Uterus (tissue), 4 donors: Measurements from ENCODE around the gene ADGRD1. TPM values are rescaled to one million over a fixed set of nuclear protein-coding genes. Genes with fewer than 3 reads are reported as not detected.
A peak's percentile ranks its signal among the peaks of the same experiment; 100 is the strongest.

Source experiments
- DNase-seq, 2 donors: peaks; one replicate each; pipeline ENCODE4 v3.0.0-alpha.2; 2019 to 2020
- H3K27ac ChIP-seq, 2 donors: fragments of 200-600 bp; sonication (generic); 1 replicate in 1 of 2; 2 replicates in 1 of 2; pipeline ENCODE4 v1.5.1; 2016 to 2018
- H3K27me3 ChIP-seq, 2 donors: fragments of 200-600 bp; sonication (generic); one replicate each; pipeline ENCODE4 v1.5.1; 2018 to 2019; ENCODE audit warnings: control low read depth in 1 of 2
- H3K36me3 ChIP-seq, 2 donors: fragments of 200-600 bp; sonication (generic); one replicate each; pipeline ENCODE4 v1.5.1; 2019; ENCODE audit warnings: control low read depth in 1 of 2
- H3K4me1 ChIP-seq, 2 donors: fragments of 200-600 bp; sonication (generic); one replicate each; pipeline ENCODE4 v1.5.1; 2018 to 2019; ENCODE audit warnings: control low read depth in 1 of 2
- H3K4me3 ChIP-seq, 2 donors: fragments of 200-600 bp; sonication (generic); 1 replicate in 1 of 2; 2 replicates in 1 of 2; pipeline ENCODE4 v1.5.1; 2018 to 2019; ENCODE audit warnings: mild to moderate bottlenecking in 1 of 2
- H3K9me3 ChIP-seq, 2 donors: fragments of 200-600 bp; sonication (generic); one replicate each; pipeline ENCODE4 v1.5.1; 2019; ENCODE audit warnings: control low read depth in 1 of 2
- CTCF ChIP-seq, 4 experiments: fragments of 200-600 bp in 2 of 4; fragments of 450-650 bp in 2 of 4; sonication (generic) in 2 of 4; IDR thresholded peaks; one replicate each; pipeline ENCODE4 v1.5.1; 2016 to 2019; ENCODE audit warnings: antibody characterized with exemption in 4 of 4, mild to moderate bottlenecking in 2 of 4, moderate library complexity in 1 of 4
- POLR2A ChIP-seq, 2 donors: fragments of 450-650 bp; IDR thresholded peaks; one replicate each; pipeline ENCODE4 v1.6.1; 2016; ENCODE audit warnings: antibody characterized with exemption in 2 of 2, mild to moderate bottlenecking in 1 of 2, moderate library complexity in 1 of 2
- intact Hi-C: fragments of 100-400 bp; cut with DNase I; formaldehyde crosslinking; loops from one replicate; pipeline ENCODE4 v1.15.1; 2023; ENCODE audit warnings: low total_unique reads
- total RNA-seq, 4 donors: library from RNA; depleted of rRNA in 3 of 4; stranded (reverse); fragments of >200 nt in 3 of 4; gene quantifications; one replicate each; pipeline versions ENCODE4 v1.1.0 to v1.2.4, GENCODE V29; 2014 to 2023
- donor health status: DM: yes; HTN: yes; CAD: no.

ADGRD1 gene
- total RNA-seq, 4 donors from 2014 or later = 13.5 to 89.9 (median 33.7) TPM

GRCh38 chr12:130920723-130921381 is 32.9 kb upstream of the ADGRD1 start:
- peak; percentile 80 to 82 for DNase-seq
- no peaks in the 10 kb centered on the region for H3K9me3 ChIP-seq
- H3K27ac ChIP-seq = peak overlapping the region; percentile 10 to 44
- H3K27me3 ChIP-seq = no peaks in the 10 kb centered on the region
- H3K4me1 ChIP-seq = peaks cover 12 to 13% of the 10 kb centered on the region in 2 donors
- no peaks in the 10 kb centered on the region for H3K36me3 ChIP-seq
- TF ChIP-seq CTCF (IDR thresholded peaks at IDR 0.05) = no peak
- no peak for TF ChIP-seq POLR2A (IDR thresholded peaks at IDR 0.05)
- no peak overlapping the region for H3K4me3 ChIP-seq
- intact Hi-C loops = no loop called here

GRCh38 chr12:130922511-130922953 is 31.2 kb upstream of the ADGRD1 start:
- TF ChIP-seq POLR2A (IDR thresholded peaks at IDR 0.05) = no peak
- no peak for TF ChIP-seq CTCF (IDR thresholded peaks at IDR 0.05)
- Histone ChIP-seq H3K4me1 (peaks cover 12 to 13% of the 10 kb centered on the region in 2 donors), H3K27me3 (no peaks in the 10 kb centered on the region), H3K4me3 (no peak overlapping the region), H3K36me3 (no peaks in the 10 kb centered on the region), H3K9me3 (no peaks in the 10 kb centered on the region), H3K27ac (peak overlapping the region; percentile 72 to 75)
- DNase-seq = no peak
- intact Hi-C loops = no loop called here

GRCh38 chr12:130924966-130925665 is 28.6 kb upstream of the ADGRD1 start:
- Histone ChIP-seq H3K9me3 (no peaks in the 10 kb centered on the region), H3K27me3 (no peaks in the 10 kb centered on the region), H3K27ac (peak overlapping the region; percentile 15 to 72), H3K4me1 (peaks cover 12 to 13% of the 10 kb centered on the region in 2 donors), H3K4me3 (no peak overlapping the region), H3K36me3 (no peaks in the 10 kb centered on the region)
- TF ChIP-seq CTCF (IDR thresholded peaks at IDR 0.05) (no peak), POLR2A (IDR thresholded peaks at IDR 0.05) (no peak)
- intact Hi-C loops = no loop called here
- DNase-seq = no peak

DNA sequence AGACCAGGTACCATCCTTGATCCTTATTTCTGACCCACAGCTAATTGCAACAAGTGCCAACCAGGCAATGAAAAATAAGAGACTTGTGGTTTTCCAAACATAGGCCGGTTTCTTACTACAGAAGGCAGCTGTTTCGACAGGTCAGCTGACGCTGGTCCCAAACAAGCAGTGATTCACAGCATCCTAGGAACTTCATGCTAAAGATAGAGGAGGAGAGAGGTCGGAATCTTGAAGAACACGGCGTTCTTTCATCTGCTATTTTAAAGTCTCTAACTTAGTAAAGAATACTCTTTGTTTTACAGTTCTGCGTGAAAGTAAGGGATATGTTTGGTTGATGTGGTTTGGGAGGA is 28.1 kb upstream of the ADGRD1 start:
- Histone ChIP-seq H3K36me3 (no peaks in the 10 kb centered on the region), H3K27me3 (no peaks in the 10 kb centered on the region), H3K4me3 (no peak overlapping the region), H3K27ac (peak overlapping the region; percentile 15 to 72), H3K9me3 (no peaks in the 10 kb centered on the region), H3K4me1 (peaks cover 12 to 13% of the 10 kb centered on the region in 2 donors)
- intact Hi-C loops = no loop called here
- peak in 1 of 2 donors; percentile 50 for DNase-seq
- no peak for TF ChIP-seq POLR2A (IDR thresholded peaks at IDR 0.05)
- TF ChIP-seq CTCF (IDR thresholded peaks at IDR 0.05) = no peak

GRCh38 chr12:130929363-130929762 is 24.3 kb upstream of the ADGRD1 start:
- no peak for DNase-seq
- TF ChIP-seq CTCF (IDR thresholded peaks at IDR 0.05) = no peak
- TF ChIP-seq POLR2A (IDR thresholded peaks at IDR 0.05) = no peak
- Histone ChIP-seq H3K4me3 (no peak overlapping the region), H3K27ac (no peak overlapping the region), H3K27me3 (no peaks in the 10 kb centered on the region), H3K9me3 (no peaks in the 10 kb centered on the region), H3K36me3 (no peaks in the 10 kb centered on the region), H3K4me1 (peaks cover 0 to 9% of the 10 kb centered on the region in 2 donors)
- intact Hi-C loops = no loop called here
